HEK293 (cell line): ENCODE data around the gene SPATA31E1.

Source experiments
- CTCF ChIP-seq: fragments of 450-650 bp; formaldehyde crosslinking; IDR thresholded peaks from 2 replicates; pipeline ENCODE4 v1.5.1; 2016; ENCODE audit warnings: missing biosample characterization, missing genetic modification characterization
- GLIS1 ChIP-seq: fragments of 450-650 bp; formaldehyde crosslinking; IDR thresholded peaks from 2 replicates; pipeline ENCODE4 v1.5.1; 2016; ENCODE audit warnings: missing biosample characterization, missing genetic modification characterization
- ZEB2 ChIP-seq: fragments of 450-650 bp; formaldehyde crosslinking; IDR thresholded peaks from 2 replicates; pipeline ENCODE4 v1.5.1; 2016; ENCODE audit warnings: missing biosample characterization, missing genetic modification characterization
- ZNF274 ChIP-seq, 2 experiments: fragments of 200-500 bp in 1 of 2; fragments of 450-650 bp in 1 of 2; sonication (Bioruptor generic) in 1 of 2; formaldehyde crosslinking in 1 of 2; IDR thresholded peaks; 2 replicates each; pipeline versions ENCODE4 v1.5.1 to v1.6.1; 2014 to 2016; ENCODE audit warnings: borderline replicate concordance in 1 of 2, inconsistent platforms in 1 of 2, low read length in 1 of 2, missing biosample characterization in 1 of 2, missing genetic modification characterization in 1 of 2
- ZNF416 ChIP-seq: fragments of 450-650 bp; formaldehyde crosslinking; IDR thresholded peaks from 2 replicates; pipeline ENCODE4 v1.5.1; 2016; ENCODE audit warnings: missing biosample characterization, missing genetic modification characterization
- ZNF449 ChIP-seq: fragments of 450-650 bp; formaldehyde crosslinking; IDR thresholded peaks from 2 replicates; pipeline ENCODE4 v1.5.1; 2017; ENCODE audit warnings: missing biosample characterization, mild to moderate bottlenecking, missing genetic modification characterization, moderate library complexity
- ZNF792 ChIP-seq: fragments of 450-650 bp; formaldehyde crosslinking; IDR thresholded peaks from 2 replicates; pipeline ENCODE4 v1.5.1; 2016; ENCODE audit warnings: missing biosample characterization, missing genetic modification characterization
- TF ChIP-seq, protein P1 (sequence below): fragments of 450-650 bp; formaldehyde crosslinking; IDR thresholded peaks from 2 replicates; pipeline ENCODE4 v1.5.1; 2016; ENCODE audit warnings: missing biosample characterization, missing genetic modification characterization
- TF ChIP-seq, protein P2 (sequence below): fragments of 450-650 bp; formaldehyde crosslinking; conservative IDR thresholded peaks from 2 replicates; pipeline ENCODE4 v1.5.1; 2016; ENCODE audit warnings: low read depth, missing biosample characterization, missing genetic modification characterization

- no peak for TF ChIP-seq ZNF274 (IDR thresholded peaks at IDR 0.05; ENCODE audit: low read length)
- no peak for TF ChIP-seq ZNF274 (tag by site-specific recombination; IDR thresholded peaks at IDR 0.05; ENCODE audit: borderline replicate concordance)
- TF ChIP-seq ZNF449 (tag by site-specific recombination): no peak
- TF ChIP-seq ZNF416 (tag by site-specific recombination): no peak
- no peak for TF ChIP-seq CTCF (tag by site-specific recombination)
- TF ChIP-seq, protein P1, sequence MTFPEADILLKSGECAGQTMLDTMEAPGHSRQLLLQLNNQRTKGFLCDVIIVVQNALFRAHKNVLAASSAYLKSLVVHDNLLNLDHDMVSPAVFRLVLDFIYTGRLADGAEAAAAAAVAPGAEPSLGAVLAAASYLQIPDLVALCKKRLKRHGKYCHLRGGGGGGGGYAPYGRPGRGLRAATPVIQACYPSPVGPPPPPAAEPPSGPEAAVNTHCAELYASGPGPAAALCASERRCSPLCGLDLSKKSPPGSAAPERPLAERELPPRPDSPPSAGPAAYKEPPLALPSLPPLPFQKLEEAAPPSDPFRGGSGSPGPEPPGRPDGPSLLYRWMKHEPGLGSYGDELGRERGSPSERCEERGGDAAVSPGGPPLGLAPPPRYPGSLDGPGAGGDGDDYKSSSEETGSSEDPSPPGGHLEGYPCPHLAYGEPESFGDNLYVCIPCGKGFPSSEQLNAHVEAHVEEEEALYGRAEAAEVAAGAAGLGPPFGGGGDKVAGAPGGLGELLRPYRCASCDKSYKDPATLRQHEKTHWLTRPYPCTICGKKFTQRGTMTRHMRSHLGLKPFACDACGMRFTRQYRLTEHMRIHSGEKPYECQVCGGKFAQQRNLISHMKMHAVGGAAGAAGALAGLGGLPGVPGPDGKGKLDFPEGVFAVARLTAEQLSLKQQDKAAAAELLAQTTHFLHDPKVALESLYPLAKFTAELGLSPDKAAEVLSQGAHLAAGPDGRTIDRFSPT (tag by site-specific recombination): no peak
- no peak for TF ChIP-seq ZNF792
- TF ChIP-seq ZEB2 (tag by site-specific recombination): no peak
- TF ChIP-seq, protein P2, sequence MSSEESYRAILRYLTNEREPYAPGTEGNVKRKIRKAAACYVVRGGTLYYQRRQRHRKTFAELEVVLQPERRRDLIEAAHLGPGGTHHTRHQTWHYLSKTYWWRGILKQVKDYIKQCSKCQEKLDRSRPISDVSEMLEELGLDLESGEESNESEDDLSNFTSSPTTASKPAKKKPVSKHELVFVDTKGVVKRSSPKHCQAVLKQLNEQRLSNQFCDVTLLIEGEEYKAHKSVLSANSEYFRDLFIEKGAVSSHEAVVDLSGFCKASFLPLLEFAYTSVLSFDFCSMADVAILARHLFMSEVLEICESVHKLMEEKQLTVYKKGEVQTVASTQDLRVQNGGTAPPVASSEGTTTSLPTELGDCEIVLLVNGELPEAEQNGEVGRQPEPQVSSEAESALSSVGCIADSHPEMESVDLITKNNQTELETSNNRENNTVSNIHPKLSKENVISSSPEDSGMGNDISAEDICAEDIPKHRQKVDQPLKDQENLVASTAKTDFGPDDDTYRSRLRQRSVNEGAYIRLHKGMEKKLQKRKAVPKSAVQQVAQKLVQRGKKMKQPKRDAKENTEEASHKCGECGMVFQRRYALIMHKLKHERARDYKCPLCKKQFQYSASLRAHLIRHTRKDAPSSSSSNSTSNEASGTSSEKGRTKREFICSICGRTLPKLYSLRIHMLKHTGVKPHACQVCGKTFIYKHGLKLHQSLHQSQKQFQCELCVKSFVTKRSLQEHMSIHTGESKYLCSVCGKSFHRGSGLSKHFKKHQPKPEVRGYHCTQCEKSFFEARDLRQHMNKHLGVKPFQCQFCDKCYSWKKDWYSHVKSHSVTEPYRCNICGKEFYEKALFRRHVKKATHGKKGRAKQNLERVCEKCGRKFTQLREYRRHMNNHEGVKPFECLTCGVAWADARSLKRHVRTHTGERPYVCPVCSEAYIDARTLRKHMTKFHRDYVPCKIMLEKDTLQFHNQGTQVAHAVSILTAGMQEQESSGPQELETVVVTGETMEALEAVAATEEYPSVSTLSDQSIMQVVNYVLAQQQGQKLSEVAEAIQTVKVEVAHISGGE: no peak
- TF ChIP-seq GLIS1 (tag by site-specific recombination): no peak
These were observed 7.6 kb upstream of the SPATA31E1 start for GRCh38 chr9:87875060-87875459.
